Nephron progenitor cell (in vitro differentiated cells): ENCODE results near the gene SNRNP200.

Source experiments
- DNase-seq: peaks from one replicate; pipeline ENCODE4 v3.0.0; 2021
- H3K27ac Mint-ChIP-seq: 2 replicates; pipeline ENCODE4 v1.8.0; 2021; ENCODE audit warnings: mild to moderate bottlenecking, moderate library complexity, mixed read lengths
- H3K27me3 Mint-ChIP-seq: 2 replicates; pipeline ENCODE4 v1.8.0; 2021; ENCODE audit warnings: mild to moderate bottlenecking, low read depth, mixed read lengths; ENCODE audit not compliant: poor library complexity
- H3K36me3 Mint-ChIP-seq: 2 replicates; pipeline ENCODE4 v1.8.0; 2021; ENCODE audit warnings: low read depth, mixed read lengths
- H3K4me1 Mint-ChIP-seq: 2 replicates; pipeline ENCODE4 v1.8.0; 2021; ENCODE audit warnings: mixed read lengths
- H3K4me3 Mint-ChIP-seq: 2 replicates; pipeline ENCODE4 v1.8.0; 2021; ENCODE audit warnings: mild to moderate bottlenecking, moderate library complexity, mixed read lengths
- H3K9me3 Mint-ChIP-seq: 2 replicates; pipeline ENCODE4 v1.8.0; 2021; ENCODE audit warnings: mild to moderate bottlenecking, moderate library complexity, mixed read lengths
- TF ChIP-seq, protein P1 (sequence below): fragments of 200-600 bp; sonication (generic); IDR thresholded peaks from 2 replicates; pipeline ENCODE4 v1.5.0; 2021; ENCODE audit warnings: antibody characterized with exemption

SNRNP200 gene

GRCh38 chr2:96264086-96264485 is 41.3 kb downstream of the SNRNP200 start:
- no peaks in the 10 kb centered on the region for H3K9me3 Mint-ChIP-seq

GRCh38 chr2:96262306-96262705 is 43.0 kb downstream of the SNRNP200 start:
- TF ChIP-seq, protein P1, sequence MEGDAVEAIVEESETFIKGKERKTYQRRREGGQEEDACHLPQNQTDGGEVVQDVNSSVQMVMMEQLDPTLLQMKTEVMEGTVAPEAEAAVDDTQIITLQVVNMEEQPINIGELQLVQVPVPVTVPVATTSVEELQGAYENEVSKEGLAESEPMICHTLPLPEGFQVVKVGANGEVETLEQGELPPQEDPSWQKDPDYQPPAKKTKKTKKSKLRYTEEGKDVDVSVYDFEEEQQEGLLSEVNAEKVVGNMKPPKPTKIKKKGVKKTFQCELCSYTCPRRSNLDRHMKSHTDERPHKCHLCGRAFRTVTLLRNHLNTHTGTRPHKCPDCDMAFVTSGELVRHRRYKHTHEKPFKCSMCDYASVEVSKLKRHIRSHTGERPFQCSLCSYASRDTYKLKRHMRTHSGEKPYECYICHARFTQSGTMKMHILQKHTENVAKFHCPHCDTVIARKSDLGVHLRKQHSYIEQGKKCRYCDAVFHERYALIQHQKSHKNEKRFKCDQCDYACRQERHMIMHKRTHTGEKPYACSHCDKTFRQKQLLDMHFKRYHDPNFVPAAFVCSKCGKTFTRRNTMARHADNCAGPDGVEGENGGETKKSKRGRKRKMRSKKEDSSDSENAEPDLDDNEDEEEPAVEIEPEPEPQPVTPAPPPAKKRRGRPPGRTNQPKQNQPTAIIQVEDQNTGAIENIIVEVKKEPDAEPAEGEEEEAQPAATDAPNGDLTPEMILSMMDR = no peak
- Mint-ChIP-seq H3K4me1 (peaks cover 55% of the 10 kb centered on the region), H3K27ac (no peak overlapping the region)

More at GRCh38 chr2:96264086-96264485, 41.3 kb downstream of the SNRNP200 start:
- Mint-ChIP-seq H3K4me1 (peaks cover 56% of the 10 kb centered on the region), H3K27ac (peak overlapping the region; percentile 61), H3K27me3 (no peaks in the 10 kb centered on the region), H3K36me3 (peaks cover 19% of the 10 kb centered on the region), H3K4me3 (peak overlapping the region; percentile 81)
- TF ChIP-seq, protein P1 = no peak
- DNase-seq = no peak

DNA sequence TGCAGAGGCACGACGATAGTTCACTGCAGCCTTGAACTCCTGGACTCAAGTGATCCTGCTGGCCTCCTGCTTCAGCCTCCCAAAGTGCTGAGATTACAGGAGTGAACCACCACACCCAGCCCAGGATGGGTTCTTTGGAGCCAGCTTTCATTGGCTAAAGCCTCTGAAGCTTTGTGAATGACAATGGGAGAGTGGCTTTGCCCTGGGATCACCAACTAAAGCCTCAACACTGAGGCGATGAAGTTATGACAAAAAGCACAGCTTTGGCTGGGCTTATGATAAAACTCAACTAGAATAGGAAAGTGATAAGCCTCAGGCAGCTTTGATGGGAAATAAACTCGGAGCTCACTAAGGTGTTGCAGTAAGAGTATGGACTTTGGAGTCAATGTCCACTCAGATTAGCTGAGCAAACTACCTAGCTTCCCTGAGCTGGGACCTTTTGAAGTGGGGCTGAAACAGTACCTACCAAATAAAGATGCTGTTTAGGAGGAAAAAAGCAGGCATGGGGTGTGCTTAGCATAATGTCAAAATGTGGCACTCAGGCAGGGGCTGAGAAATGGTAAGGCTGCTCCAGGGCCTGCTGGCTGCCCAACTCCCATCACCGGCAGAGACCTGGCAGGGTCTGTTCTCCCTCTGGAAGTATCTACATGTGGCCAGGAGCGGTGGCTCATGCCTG is 43.9 kb downstream of the SNRNP200 start:
- Mint-ChIP-seq H3K4me1 (peaks cover 47% of the 10 kb centered on the region), H3K27me3 (no peaks in the 10 kb centered on the region), H3K4me3 (no peak overlapping the region), H3K27ac (no peak overlapping the region), H3K9me3 (no peaks in the 10 kb centered on the region), H3K36me3 (peaks cover 7% of the 10 kb centered on the region)
- TF ChIP-seq, protein P1 = no peak
- DNase-seq = no peak

More at GRCh38 chr2:96262306-96262705, 43.0 kb downstream of the SNRNP200 start:
- no peaks in the 10 kb centered on the region for H3K27me3 Mint-ChIP-seq
- H3K4me3 Mint-ChIP-seq = no peak overlapping the region
- H3K36me3 Mint-ChIP-seq = peaks cover 5% of the 10 kb centered on the region
- no peak for DNase-seq
- H3K9me3 Mint-ChIP-seq = no peaks in the 10 kb centered on the region

- TF ChIP-seq, protein P1 = no peak
- H3K9me3 Mint-ChIP-seq = no peaks in the 10 kb centered on the region
- H3K4me1 Mint-ChIP-seq = peaks cover 44% of the 10 kb centered on the region
- peak overlapping the region; percentile 48 for H3K4me3 Mint-ChIP-seq
- peak; percentile 37 for DNase-seq
- no peaks in the 10 kb centered on the region for H3K27me3 Mint-ChIP-seq
- H3K27ac Mint-ChIP-seq = peak overlapping the region; percentile 98
- H3K36me3 Mint-ChIP-seq = peaks cover 7% of the 10 kb centered on the region
These were observed 44.7 kb downstream of the SNRNP200 start for GRCh38 chr2:96260387-96261260.

- Mint-ChIP-seq H3K4me1 (peaks cover 39% of the 10 kb centered on the region), H3K4me3 (no peak overlapping the region), H3K36me3 (peaks cover 12% of the 10 kb centered on the region), H3K27me3 (no peaks in the 10 kb centered on the region), H3K27ac (peak overlapping the region; percentile 98), H3K9me3 (no peaks in the 10 kb centered on the region)
- no peak for DNase-seq
- TF ChIP-seq, protein P1 = no peak
These were observed 45.8 kb downstream of the SNRNP200 start for GRCh38 chr2:96259497-96259921.
